Thoracic aorta (tissue), 2 donors: Measurements from ENCODE around the gene GNG8. TPM values are rescaled to one million over a fixed set of nuclear protein-coding genes. Genes with fewer than 3 reads are reported as not detected.

ENCODE experiments used
- ATAC-seq: fragments of 150-250 bp; one replicate; pipeline ENCODE4 v1.8.0; 2017; ENCODE audit warnings: low read depth; ENCODE audit not compliant: insufficient number of reproducible peaks, low FRiP score
- DNase-seq: peaks from one replicate; pipeline ENCODE4 v3.0.0-alpha.2; 2020; ENCODE audit warnings: low spot score
- H3K27ac ChIP-seq, 2 donors: fragments of 200-600 bp; sonication (generic); 1 replicate in 1 of 2; 2 replicates in 1 of 2; pipeline ENCODE4 v1.5.1; 2016; ENCODE audit warnings: mild to moderate bottlenecking in 2 of 2, moderate library complexity in 2 of 2
- H3K27me3 ChIP-seq: fragments of 200-600 bp; sonication (generic); replicated peaks from 2 replicates; pipeline ENCODE4 v1.6.0; 2016; ENCODE audit warnings: mild to moderate bottlenecking; ENCODE audit not compliant: insufficient read depth
- H3K36me3 ChIP-seq: fragments of 200-600 bp; sonication (generic); one replicate; pipeline ENCODE4 v1.5.1; 2016
- H3K4me1 ChIP-seq, 2 donors: fragments of 200-600 bp; sonication (generic); 1 replicate in 1 of 2; 2 replicates in 1 of 2; pipeline versions ENCODE4 v1.5.1 to v1.6.0; 2016; ENCODE audit warnings: low read depth in 2 of 2, mild to moderate bottlenecking in 1 of 2; ENCODE audit not compliant: control insufficient read depth in 1 of 2
- H3K4me3 ChIP-seq: fragments of 200-600 bp; sonication (generic); 2 replicates; pipeline ENCODE4 v1.5.1; 2016; ENCODE audit warnings: mild to moderate bottlenecking
- H3K9me3 ChIP-seq: fragments of 200-600 bp; sonication (generic); 2 replicates; pipeline ENCODE4 v1.5.1; 2016
- CTCF ChIP-seq: fragments of 200-600 bp; sonication (generic); IDR thresholded peaks from one replicate; pipeline ENCODE4 v1.5.1; 2019; ENCODE audit warnings: antibody characterized with exemption
- total RNA-seq, 2 donors: library from RNA; depleted of rRNA; stranded (reverse); fragments of >200 nt; gene quantifications; one replicate each; pipeline versions ENCODE4 v1.1.0 to v1.2.3, GENCODE V29; 2016

The GNG8 gene
- total RNA-seq, 2 donors from 2014 or later, result not detected

DNA sequence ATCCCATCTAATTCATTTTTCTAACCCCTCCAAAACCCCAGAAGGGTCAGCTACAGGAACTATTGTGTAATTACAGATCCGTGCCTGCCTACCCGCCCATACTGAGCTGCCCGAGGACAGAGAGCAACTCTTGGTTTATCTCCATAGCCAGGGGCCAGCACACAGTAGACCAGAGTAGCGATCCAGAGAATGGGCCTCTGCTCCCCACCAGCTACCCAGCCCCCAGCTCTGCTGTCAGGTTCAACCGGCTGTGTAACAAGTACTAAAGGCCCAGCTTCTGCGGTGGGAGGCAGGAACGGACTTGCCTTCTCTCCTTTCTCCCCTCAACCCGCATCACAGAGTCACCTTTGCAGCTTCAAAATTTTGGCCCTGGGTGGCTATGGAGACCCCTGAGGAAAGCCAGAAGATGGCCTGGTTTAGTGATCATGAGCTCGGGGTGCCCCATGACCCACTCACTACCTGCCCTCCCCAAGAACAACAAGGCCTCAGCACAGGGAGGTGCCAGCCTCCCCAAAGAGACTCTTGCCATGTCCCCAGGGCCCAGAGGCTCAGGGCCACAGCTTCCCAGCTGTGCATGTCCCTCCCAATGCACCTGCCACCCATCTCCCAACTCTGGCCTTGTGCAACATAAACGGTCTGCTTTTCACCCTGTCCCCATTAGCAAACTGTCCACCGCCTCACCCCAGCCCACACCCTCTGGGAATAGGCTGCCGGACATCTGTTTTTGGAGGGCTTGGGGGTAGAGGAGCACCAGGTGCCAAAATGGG lies 29.1 kb downstream of the GNG8 start:
- no peak overlapping the region for H3K4me3 ChIP-seq
- H3K27me3 ChIP-seq, result no peaks in the 10 kb centered on the region
- H3K27ac ChIP-seq, result peak overlapping the region in 1 of 2 donors; percentile 89
- H3K4me1 ChIP-seq, result peaks cover 32 to 57% of the 10 kb centered on the region in 2 donors
- no peaks in the 10 kb centered on the region for H3K9me3 ChIP-seq
- no peak for TF ChIP-seq CTCF
- ATAC-seq (no peak), DNase-seq (no peak)
- peaks cover 35% of the 10 kb centered on the region for H3K36me3 ChIP-seq

DNA sequence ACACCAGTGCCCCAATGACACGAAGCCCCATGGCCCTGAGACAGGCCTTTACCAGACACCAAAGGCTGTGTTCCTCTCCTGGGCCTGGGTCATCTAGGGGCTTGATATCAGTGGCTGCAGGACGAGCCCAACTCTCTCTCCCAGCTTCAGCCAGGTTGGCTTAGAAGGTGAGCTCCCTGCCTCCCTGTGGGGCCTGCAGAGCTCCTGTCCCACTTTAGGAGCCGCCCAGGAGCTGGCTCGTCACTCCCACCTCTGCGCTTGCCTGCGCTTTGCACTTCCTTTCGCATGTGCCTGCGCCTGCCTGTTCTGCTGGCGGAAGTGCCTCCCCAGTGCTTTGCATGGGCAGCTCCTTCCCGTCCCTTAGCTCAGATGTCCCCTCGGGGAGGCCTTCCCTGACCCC lies 30.0 kb downstream of the GNG8 start:
- Histone ChIP-seq H3K4me1 (peaks cover 32 to 57% of the 10 kb centered on the region in 2 donors), H3K4me3 (no peak overlapping the region), H3K27me3 (no peaks in the 10 kb centered on the region), H3K9me3 (no peaks in the 10 kb centered on the region), H3K27ac (peak overlapping the region; percentile 89 to 96), H3K36me3 (peaks cover 35% of the 10 kb centered on the region)
- TF ChIP-seq CTCF, result no peak
- ATAC-seq, result no peak
- no peak for DNase-seq

DNA sequence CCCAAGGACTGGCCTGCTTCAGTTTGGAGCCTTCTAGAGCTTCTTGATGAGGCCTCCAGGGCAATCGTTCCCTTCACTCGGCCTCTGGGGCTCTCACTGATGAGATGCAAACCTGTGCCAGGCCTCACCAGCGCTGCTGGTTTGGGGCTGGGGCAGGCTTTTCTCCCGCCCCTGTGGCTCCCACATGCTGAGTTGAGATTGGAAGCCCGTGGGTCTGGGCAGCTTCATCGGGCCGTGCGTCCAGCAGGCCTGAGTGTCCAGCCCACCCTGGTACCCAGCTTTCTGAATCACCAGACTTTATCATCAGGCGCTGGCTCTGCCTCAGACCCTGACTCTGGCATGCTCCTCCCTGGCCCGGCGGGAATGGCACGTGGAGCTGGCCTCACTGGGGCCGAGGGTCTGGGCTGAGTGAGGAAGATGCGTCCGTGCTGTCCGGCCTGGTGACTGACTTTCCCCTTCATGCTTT lies 30.6 kb downstream of the GNG8 start:
- peaks cover 32 to 58% of the 10 kb centered on the region in 2 donors for H3K4me1 ChIP-seq
- no peaks in the 10 kb centered on the region for H3K9me3 ChIP-seq
- peak overlapping the region; percentile 89 to 96 for H3K27ac ChIP-seq
- H3K27me3 ChIP-seq, result no peaks in the 10 kb centered on the region
- peak overlapping the region; percentile 53 for H3K4me3 ChIP-seq
- H3K36me3 ChIP-seq, result peaks cover 35% of the 10 kb centered on the region
- DNase-seq (no peak), ATAC-seq (no peak)
- TF ChIP-seq CTCF, result no peak

GRCh38 chr19:46604781-46605355 lies 31.1 kb downstream of the GNG8 start:
- peaks cover 32 to 63% of the 10 kb centered on the region in 2 donors for H3K4me1 ChIP-seq
- peak overlapping the region; percentile 89 to 96 for H3K27ac ChIP-seq
- H3K9me3 ChIP-seq, result no peaks in the 10 kb centered on the region
- H3K4me3 ChIP-seq, result peak overlapping the region; percentile 53
- no peaks in the 10 kb centered on the region for H3K27me3 ChIP-seq
- H3K36me3 ChIP-seq, result peaks cover 32% of the 10 kb centered on the region
- DNase-seq (no peak), ATAC-seq (no peak)
- no peak for TF ChIP-seq CTCF

- no peaks in the 10 kb centered on the region for H3K27me3 ChIP-seq
- no peak for TF ChIP-seq CTCF
- H3K36me3 ChIP-seq, result peaks cover 22% of the 10 kb centered on the region
- H3K4me3 ChIP-seq, result peak overlapping the region; percentile 99
- no peak for ATAC-seq
- DNase-seq, result no peak
- peak overlapping the region; percentile 89 to 96 for H3K27ac ChIP-seq
- H3K9me3 ChIP-seq, result no peaks in the 10 kb centered on the region
- H3K4me1 ChIP-seq, result peaks cover 32 to 64% of the 10 kb centered on the region in 2 donors
Observed at GRCh38 chr19:46603752-46604231, 32.2 kb downstream of the GNG8 start.
